HepG2 (cell line): ENCODE results near the gene TAS1R3. TPM values are rescaled to one million over a fixed set of nuclear protein-coding genes. Genes with fewer than 3 reads are reported as not detected.

ENCODE experiments used
- ARNT2 ChIP-seq: sonication (generic); formaldehyde crosslinking; IDR thresholded peaks from 2 replicates; pipeline ENCODE4 v1.8.0; 2022; ENCODE audit warnings: mild to moderate bottlenecking, low read depth, missing genetic modification reagents, moderate library complexity
- ASH2L ChIP-seq: fragments of 300-600, 200-600 bp; sonication (generic); IDR thresholded peaks from 2 replicates; pipeline ENCODE4 v1.7.0; 2017; ENCODE audit warnings: low read depth, mild to moderate bottlenecking, moderate library complexity, mixed read lengths, low read length; ENCODE audit not compliant: insufficient read length
- CBX5 ChIP-seq: sonication (generic); formaldehyde crosslinking; IDR thresholded peaks from 2 replicates; pipeline ENCODE4 v1.4.0; 2020; ENCODE audit warnings: missing genetic modification reagents, borderline replicate concordance
- HDAC2 ChIP-seq: sonication (generic); formaldehyde crosslinking; IDR thresholded peaks from 2 replicates; pipeline ENCODE4 v1.4.0; 2020; ENCODE audit warnings: missing genetic modification reagents
- HOXA7 ChIP-seq: sonication (generic); formaldehyde crosslinking; IDR thresholded peaks from 2 replicates; pipeline ENCODE4 v1.8.1; 2022; ENCODE audit warnings: mild to moderate bottlenecking, missing genetic modification reagents, moderate library complexity
- HOXD1 ChIP-seq: sonication (generic); formaldehyde crosslinking; IDR thresholded peaks from 2 replicates; pipeline ENCODE4 v1.5.0; 2020; ENCODE audit warnings: missing genetic modification reagents
- MED1 ChIP-seq: sonication (generic); formaldehyde crosslinking; IDR thresholded peaks from 2 replicates; pipeline ENCODE4 v1.4.0; 2020; ENCODE audit warnings: missing genetic modification reagents
- MTA1 ChIP-seq: sonication (generic); formaldehyde crosslinking; IDR thresholded peaks from 2 replicates; pipeline ENCODE4 v1.4.0; 2020; ENCODE audit warnings: missing genetic modification reagents, mild to moderate bottlenecking, borderline replicate concordance
- MTF2 ChIP-seq: sonication (generic); formaldehyde crosslinking; IDR thresholded peaks from 2 replicates; pipeline ENCODE4 v1.5.0; 2020; ENCODE audit warnings: missing genetic modification reagents, borderline replicate concordance
- SAP130 ChIP-seq: IDR thresholded peaks from 2 replicates; pipeline ENCODE4 v1.6.1; 2016; ENCODE audit warnings: low read depth
- SMAD1 ChIP-seq: sonication (generic); formaldehyde crosslinking; IDR thresholded peaks from 2 replicates; pipeline ENCODE4 v1.4.0; 2020; ENCODE audit warnings: missing genetic modification reagents, low read depth, mild to moderate bottlenecking, borderline replicate concordance
- UBTF ChIP-seq: sonication (generic); formaldehyde crosslinking; IDR thresholded peaks from 2 replicates; pipeline ENCODE4 v1.4.0; 2020; ENCODE audit warnings: mild to moderate bottlenecking, missing genetic modification reagents
- ZBTB26 ChIP-seq: IDR thresholded peaks from 2 replicates; pipeline ENCODE4 v1.6.1; 2016; ENCODE audit warnings: missing compliant biosample characterization, missing genetic modification reagents, borderline replicate concordance
- ZFP36L1 ChIP-seq: sonication (generic); formaldehyde crosslinking; IDR thresholded peaks from 2 replicates; pipeline ENCODE4 v1.8.0; 2022; ENCODE audit warnings: mild to moderate bottlenecking, missing genetic modification reagents, moderate library complexity
- ZFYVE20 ChIP-seq: sonication (generic); formaldehyde crosslinking; IDR thresholded peaks from 2 replicates; pipeline ENCODE4 v1.8.0; 2023; ENCODE audit warnings: low read depth, mild to moderate bottlenecking, moderate library complexity, missing genetic modification reagents, borderline replicate concordance
- ZNF263 ChIP-seq: sonication (generic); formaldehyde crosslinking; IDR thresholded peaks from 2 replicates; pipeline ENCODE4 v1.4.0; 2020; ENCODE audit warnings: missing genetic modification reagents
- ZNF543 ChIP-seq: sonication (generic); formaldehyde crosslinking; IDR thresholded peaks from 2 replicates; pipeline ENCODE4 v1.4.0; 2020; ENCODE audit warnings: mild to moderate bottlenecking, missing genetic modification reagents
- ZNF616 ChIP-seq: sonication (generic); formaldehyde crosslinking; IDR thresholded peaks from 2 replicates; pipeline ENCODE4 v1.5.0; 2020; ENCODE audit warnings: low read depth, mild to moderate bottlenecking, missing genetic modification reagents
- ZNF691 ChIP-seq: sonication (generic); formaldehyde crosslinking; IDR thresholded peaks from 2 replicates; pipeline ENCODE4 v1.4.0; 2020; ENCODE audit warnings: missing genetic modification reagents, low read depth, mild to moderate bottlenecking, borderline replicate concordance
- polyA plus RNA-seq, 8 experiments: library from polyadenylated mRNA; depleted of rRNA in 3 of 8; stranded (reverse) in 7 of 8; unstranded in 1 of 8; fragments of >200 nt; fragmentation: Illumina TruSeq in 4 of 8; extraction: Trizol in 4 of 8; gene quantifications; 2 replicates each; pipeline versions ENCODE4 v1.2.1 to v1.2.3, GENCODE V29; 2011 to 2016; ENCODE audit warnings: low read depth in 4 of 8, missing spikeins in 1 of 8, mixed read lengths in 1 of 8; ENCODE audit not compliant: insufficient read depth in 1 of 8
- total RNA-seq, 5 experiments: library from RNA; depleted of rRNA; stranded (reverse); fragments of >200 nt; fragmentation: Illumina TruSeq; extraction: Trizol; gene quantifications; 2 replicates each; pipeline ENCODE4 v1.2.3, GENCODE V29; 2016; ENCODE audit warnings: low read depth in 1 of 5
- TF ChIP-seq, protein P1 (sequence below): sonication (generic); formaldehyde crosslinking; IDR thresholded peaks from 2 replicates; pipeline ENCODE4 v1.5.1; 2020; ENCODE audit warnings: mild to moderate bottlenecking, missing genetic modification reagents, moderate library complexity

TAS1R3 gene
- total and polyA plus RNA-seq, 2 of the 13 experiments (the other 11 are each of a cell fraction or from before 2014, with no cell fraction given): 0.13 to 0.15 TPM

- TF ChIP-seq CBX5 (CRISPR knock-in tag) (peak; percentile 40; the same call in 1 of the 2 replicates), HDAC2 (CRISPR knock-in tag) (peak; percentile 58; the same call in 1 of the 2 replicates), MED1 (peak; percentile 64; the same call in 1 of the 2 replicates), ZNF543 (CRISPR knock-in tag) (0 out of 2 replicates have a peak, but pooled peaks have one; percentile 14), SMAD1 (CRISPR knock-in tag) (0 out of 2 replicates have a peak, but pooled peaks have one; percentile 65), SAP130 (CRISPR knock-in tag) (peak; percentile 89), MTF2 (no peak), ZFYVE20 (CRISPR knock-in tag) (no peak), ZNF691 (no peak), ARNT2 (CRISPR knock-in tag) (0 out of 2 replicates have a peak, but pooled peaks have one; percentile 56), MTA1 (CRISPR knock-in tag) (peak; percentile 81; the same call in 1 of the 2 replicates), UBTF (CRISPR knock-in tag) (peak; percentile 62), ASH2L (no peak), ZNF616 (CRISPR knock-in tag) (no peak), HOXD1 (CRISPR knock-in tag) (0 out of 2 replicates have a peak, but pooled peaks have one; percentile 54), HOXA7 (0 out of 2 replicates have a peak, but pooled peaks have one; percentile 35), ZBTB26 (CRISPR knock-in tag) (no peak), ZNF263 (CRISPR knock-in tag) (peak; percentile 59; the same call in 1 of the 2 replicates), ZFP36L1 (CRISPR knock-in tag) (no peak)
- TF ChIP-seq, protein P1, sequence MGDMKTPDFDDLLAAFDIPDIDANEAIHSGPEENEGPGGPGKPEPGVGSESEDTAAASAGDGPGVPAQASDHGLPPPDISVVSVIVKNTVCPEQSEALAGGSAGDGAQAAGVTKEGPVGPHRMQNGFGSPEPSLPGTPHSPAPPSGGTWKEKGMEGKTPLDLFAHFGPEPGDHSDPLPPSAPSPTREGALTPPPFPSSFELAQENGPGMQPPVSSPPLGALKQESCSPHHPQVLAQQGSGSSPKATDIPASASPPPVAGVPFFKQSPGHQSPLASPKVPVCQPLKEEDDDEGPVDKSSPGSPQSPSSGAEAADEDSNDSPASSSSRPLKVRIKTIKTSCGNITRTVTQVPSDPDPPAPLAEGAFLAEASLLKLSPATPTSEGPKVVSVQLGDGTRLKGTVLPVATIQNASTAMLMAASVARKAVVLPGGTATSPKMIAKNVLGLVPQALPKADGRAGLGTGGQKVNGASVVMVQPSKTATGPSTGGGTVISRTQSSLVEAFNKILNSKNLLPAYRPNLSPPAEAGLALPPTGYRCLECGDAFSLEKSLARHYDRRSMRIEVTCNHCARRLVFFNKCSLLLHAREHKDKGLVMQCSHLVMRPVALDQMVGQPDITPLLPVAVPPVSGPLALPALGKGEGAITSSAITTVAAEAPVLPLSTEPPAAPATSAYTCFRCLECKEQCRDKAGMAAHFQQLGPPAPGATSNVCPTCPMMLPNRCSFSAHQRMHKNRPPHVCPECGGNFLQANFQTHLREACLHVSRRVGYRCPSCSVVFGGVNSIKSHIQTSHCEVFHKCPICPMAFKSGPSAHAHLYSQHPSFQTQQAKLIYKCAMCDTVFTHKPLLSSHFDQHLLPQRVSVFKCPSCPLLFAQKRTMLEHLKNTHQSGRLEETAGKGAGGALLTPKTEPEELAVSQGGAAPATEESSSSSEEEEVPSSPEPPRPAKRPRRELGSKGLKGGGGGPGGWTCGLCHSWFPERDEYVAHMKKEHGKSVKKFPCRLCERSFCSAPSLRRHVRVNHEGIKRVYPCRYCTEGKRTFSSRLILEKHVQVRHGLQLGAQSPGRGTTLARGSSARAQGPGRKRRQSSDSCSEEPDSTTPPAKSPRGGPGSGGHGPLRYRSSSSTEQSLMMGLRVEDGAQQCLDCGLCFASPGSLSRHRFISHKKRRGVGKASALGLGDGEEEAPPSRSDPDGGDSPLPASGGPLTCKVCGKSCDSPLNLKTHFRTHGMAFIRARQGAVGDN: peak; percentile 87
Observed at GRCh38 chr1:1306661-1307260, 24.3 kb upstream of the TAS1R3 start (continued).
